K562 (cell line): ENCODE measurements around the gene EFNA1. TPM values are rescaled to one million over a fixed set of nuclear protein-coding genes. Genes with fewer than 3 reads are reported as not detected.

Experiments used
- CHD2 ChIP-seq: IDR thresholded peaks from 2 replicates; pipeline ENCODE4 v1.6.1; 2011; ENCODE audit warnings: low read depth, low read length
- CUX1 ChIP-seq: fragments of 200-800 bp; sonication (Bioruptor generic); IDR thresholded peaks from 2 replicates; pipeline ENCODE4 v1.6.1; 2016; ENCODE audit warnings: missing genetic modification characterization, missing compliant biosample characterization
- DNMT1 ChIP-seq: fragments of 450-650 bp; IDR thresholded peaks from 2 replicates; pipeline ENCODE4 v1.6.1; 2016; ENCODE audit warnings: antibody characterized with exemption, mild to moderate bottlenecking
- FOXM1 ChIP-seq, 2 experiments: fragments of 450-650 bp in 1 of 2; sonication (generic) in 1 of 2; formaldehyde crosslinking in 1 of 2; IDR thresholded peaks; 2 replicates each; pipeline versions ENCODE4 v1.6.1 to v1.9.0; 2017 to 2022; ENCODE audit warnings: low read depth in 2 of 2, mild to moderate bottlenecking in 2 of 2, missing genetic modification reagents in 1 of 2, moderate library complexity in 1 of 2
- GTF3C2 ChIP-seq: IDR thresholded peaks from 3 replicates; pipeline ENCODE4 v1.6.1; 2011; ENCODE audit warnings: borderline replicate concordance, mild to moderate bottlenecking, moderate library complexity; ENCODE audit not compliant: insufficient read length; ENCODE audit errors: extremely low read depth
- MBD2 ChIP-seq: sonication (generic); IDR thresholded peaks from 2 replicates; pipeline ENCODE4 v1.6.1; 2016; ENCODE audit warnings: low read depth, borderline replicate concordance
- SIN3A ChIP-seq, 2 experiments: fragments of 150-350 bp in 1 of 2; IDR thresholded peaks; 2 replicates each; pipeline ENCODE4 v1.6.1; 2011 to 2016; ENCODE audit warnings: borderline replicate concordance in 2 of 2, low read depth in 2 of 2, low read length in 2 of 2, mild to moderate bottlenecking in 2 of 2, moderate library complexity in 2 of 2; ENCODE audit not compliant: control insufficient read depth in 1 of 2
- USF1 ChIP-seq: sonication (generic); formaldehyde crosslinking; IDR thresholded peaks from 2 replicates; pipeline ENCODE4 v1.9.0; 2022; ENCODE audit warnings: mild to moderate bottlenecking, missing genetic modification reagents
- VEZF1 ChIP-seq: fragments of 200-800 bp; sonication (Bioruptor generic); IDR thresholded peaks from 2 replicates; pipeline ENCODE4 v1.6.1; 2017; ENCODE audit warnings: missing genetic modification characterization, missing compliant biosample characterization
- ZNF24 ChIP-seq: fragments of 450-650 bp; IDR thresholded peaks from 2 replicates; pipeline ENCODE4 v1.6.1; 2016
- ZNF282 ChIP-seq: sonication (generic); formaldehyde crosslinking; IDR thresholded peaks from 2 replicates; pipeline ENCODE4 v1.8.1; 2023; ENCODE audit warnings: missing genetic modification reagents
- ZNF639 ChIP-seq, 2 experiments: fragments of 200-800 bp in 1 of 2; sonication (Bioruptor generic) in 1 of 2; sonication (generic) in 1 of 2; formaldehyde crosslinking in 1 of 2; IDR thresholded peaks in 1 of 2; conservative IDR thresholded peaks in 1 of 2; 2 replicates each; pipeline versions ENCODE4 v1.5.0 to v1.6.1; 2016 to 2020; ENCODE audit warnings: missing compliant biosample characterization in 1 of 2, missing genetic modification characterization in 1 of 2, missing genetic modification reagents in 1 of 2
- ZNF668 ChIP-seq: fragments of 250-450 bp; sonication (Bioruptor Pico); IDR thresholded peaks from 2 replicates; pipeline ENCODE4 v1.8.0; 2022; ENCODE audit warnings: mild to moderate bottlenecking, inconsistent platforms
- ZNF696 ChIP-seq: fragments of 250-450 bp; sonication (Bioruptor Pico); conservative IDR thresholded peaks from 2 replicates; pipeline ENCODE4 v1.4.0; 2020; ENCODE audit warnings: mild to moderate bottlenecking, moderate library complexity
- polyA plus RNA-seq, 8 experiments: library from polyadenylated mRNA; depleted of rRNA in 4 of 8; stranded (reverse) in 5 of 8; unstranded in 3 of 8; fragments of >200 nt; fragmentation: Nextera tagmentation in 2 of 8; fragmentation: Illumina TruSeq in 1 of 8; extraction: Ambion mirVana in 2 of 8; extraction: Trizol in 1 of 8; gene quantifications; 2 replicates each; pipeline versions ENCODE4 v1.2.1 to v1.2.3, GENCODE V29; 2011 to 2014; ENCODE audit warnings: inconsistent platforms in 1 of 8, missing spikeins in 1 of 8
- total RNA-seq, 7 experiments: library from RNA; depleted of rRNA in 6 of 7; stranded (reverse); fragments of >200 nt in 6 of 7; fragmentation: Illumina TruSeq in 2 of 7; extraction: Trizol in 2 of 7; gene quantifications; 2 replicates each; pipeline versions ENCODE4 v1.2.1 to v1.2.3, GENCODE V29; 2011 to 2021; ENCODE audit warnings: low replicate concordance in 1 of 7

EFNA1 gene
- total and polyA plus RNA-seq, 9 of the 15 experiments (the other 6 are each of a cell fraction or from before 2014, with no cell fraction given): 2.1 to 9.3 (median 3.0) TPM

GRCh38 chr1:155086128-155086741, 41.4 kb upstream of the EFNA1 start (continued):
- TF ChIP-seq CUX1 (CRISPR knock-in tag): no peak
- TF ChIP-seq ZNF696 (CRISPR knock-in tag): no peak
- TF ChIP-seq ZNF282: no peak
- peak; percentile 28; the same call in 1 of the 2 replicates for TF ChIP-seq USF1 (CRISPR knock-in tag)
- 0 out of 4 replicates have a peak, but pooled peaks of 1 of the 2 experiments have one; percentile 18 for TF ChIP-seq ZNF639 (CRISPR knock-in tag; conservative IDR thresholded peaks at IDR 0.05 in 1 of 2, IDR thresholded peaks at IDR 0.05 in 1 of 2)
- TF ChIP-seq ZNF668 (CRISPR knock-in tag): no peak
- no peak for TF ChIP-seq FOXM1 (IDR thresholded peaks at IDR 0.05; ENCODE audit: low read depth)
- no peak for TF ChIP-seq FOXM1 (CRISPR knock-in tag; IDR thresholded peaks at IDR 0.05; ENCODE audit: low read depth)
- TF ChIP-seq CHD2: no peak
- TF ChIP-seq VEZF1: peak; percentile 51
- TF ChIP-seq GTF3C2: no peak
- 0 out of 4 replicates have a peak, but pooled peaks of 1 of the 2 experiments have one; percentile 10 for TF ChIP-seq SIN3A (IDR thresholded peaks at IDR 0.05; ENCODE audit: borderline replicate concordance in 2 of 2, control insufficient read depth in 1 of 2, low read depth in 2 of 2, low read length in 2 of 2)
- TF ChIP-seq ZNF24: no peak
- no peak for TF ChIP-seq DNMT1
- no peak for TF ChIP-seq MBD2
